HCT116 (cell line): ENCODE results near the gene PDLIM7. TPM values are rescaled to one million over a fixed set of nuclear protein-coding genes. Genes with fewer than 3 reads are reported as not detected.
A peak's percentile ranks its signal among the peaks of the same experiment; 100 is the strongest.

Source experiments
- ATAC-seq: fragments of 200-7000 bp; cut with Tn5 transposase; 2 replicates; pipeline ENCODE4 v1.9.1; 2020; ENCODE audit warnings: mild to moderate bottlenecking, moderate library complexity
- BruUV-seq: library from RNA; stranded (reverse); fragments of 400-500 nt; replicated peaks from 2 replicates; lab custom pipeline; 2021; lab: Mats Ljungman, UMichigan
- CTCF ChIA-PET: fragments of 300-600 bp; sonication (Branson Sonifier 250); formaldehyde crosslinking; loops from one replicate; lab custom pipeline; 2021; ENCODE audit warnings: antibody characterized with exemption; lab: Charles Lee
- POLR2A ChIA-PET: fragments of 300-600, 350-600 bp; sonication (Branson Sonifier 250); formaldehyde crosslinking; loops from one replicate; lab custom pipeline; 2021; ENCODE audit warnings: antibody characterized with exemption; lab: Charles Lee
- RAD21 ChIA-PET, 2 experiments: fragments of 300-600 bp; sonication (Branson Sonifier 250); formaldehyde crosslinking; loops; one replicate each; lab custom pipeline; 2023; ENCODE audit warnings: low total read pairs in 2 of 2; ENCODE audit not compliant: uncharacterized antibody in 2 of 2, unreplicated experiment in 2 of 2, low non-redundant PET in 1 of 2; lab: Charles Lee
- DNase-seq: peaks from one replicate; pipeline ENCODE4 v3.0.0-alpha.2; 2010; ENCODE audit warnings: low read depth, low spot score
- H2AFZ ChIP-seq: fragments of 200-600 bp; shearing (Covaris generic), sonication (generic); 2 replicates; pipeline ENCODE4 v1.6.1; 2017; ENCODE audit warnings: low read depth, mixed run types, mixed read lengths, antibody characterized with exemption, low read length; ENCODE audit not compliant: poor library complexity, severe bottlenecking
- H3K27ac ChIP-seq: 2 replicates; pipeline ENCODE4 v1.5.1; 2012; ENCODE audit warnings: low read depth, low read length
- H3K27me3 ChIP-seq: fragments of 200-600 bp; sonication (generic); 2 replicates; pipeline ENCODE4 v1.6.1; 2016; ENCODE audit warnings: mixed run types, low read length, mixed read lengths; ENCODE audit not compliant: insufficient read depth
- H3K36me3 ChIP-seq, 2 experiments: fragments of 200-500 bp in 1 of 2; fragments of 200-600 bp in 1 of 2; sonication (Bioruptor generic) in 1 of 2; sonication (generic) in 1 of 2; 2 replicates each; pipeline versions ENCODE4 v1.5.1 to v1.6.1; 2014 to 2016; ENCODE audit warnings: low read length in 2 of 2, inconsistent platforms in 1 of 2, mixed read lengths in 1 of 2, mixed run types in 1 of 2; ENCODE audit not compliant: insufficient read depth in 2 of 2, control insufficient read depth in 1 of 2
- H3K4me1 ChIP-seq, 2 experiments: fragments of 200-600 bp in 1 of 2; sonication (generic) in 1 of 2; 2 replicates each; pipeline versions ENCODE4 v1.5.1 to v1.6.1; 2012 to 2017; ENCODE audit warnings: low read length in 2 of 2, inconsistent platforms in 1 of 2, mild to moderate bottlenecking in 1 of 2, mixed read lengths in 1 of 2, mixed run types in 1 of 2, moderate library complexity in 1 of 2; ENCODE audit not compliant: insufficient read depth in 2 of 2, control insufficient read depth in 1 of 2
- H3K4me2 ChIP-seq: fragments of 200-600 bp; sonication (generic); 2 replicates; pipeline ENCODE4 v1.6.1; 2017; ENCODE audit warnings: mixed run types, low read length, mixed read lengths
- H3K4me3 ChIP-seq, 2 experiments: fragments of 200-600 bp in 1 of 2; sonication (generic) in 1 of 2; replicated peaks in 1 of 2; 2 replicates each; pipeline ENCODE4 v1.5.1; 2011 to 2016; ENCODE audit warnings: low read length in 2 of 2, control low read depth in 1 of 2, low read depth in 1 of 2, mild to moderate bottlenecking in 1 of 2, mixed read lengths in 1 of 2, mixed run types in 1 of 2
- H3K79me2 ChIP-seq: fragments of 200-600 bp; sonication (generic); 2 replicates; pipeline ENCODE4 v1.6.1; 2017; ENCODE audit warnings: mild to moderate bottlenecking, mixed run types, low read length, moderate library complexity, mixed read lengths; ENCODE audit not compliant: insufficient read depth
- H3K9ac ChIP-seq: fragments of 200-600 bp; sonication (generic); 2 replicates; pipeline ENCODE4 v1.6.1; 2016; ENCODE audit warnings: low read length, mixed read lengths
- H3K9me2 ChIP-seq: fragments of 200-600 bp; sonication (generic), shearing (Covaris generic); 2 replicates; pipeline ENCODE4 v1.6.1; 2017; ENCODE audit warnings: mixed run types, mild to moderate bottlenecking, moderate library complexity; ENCODE audit not compliant: insufficient read depth
- H3K9me3 ChIP-seq, 2 experiments: fragments of 200-500 bp in 1 of 2; fragments of 200-600 bp in 1 of 2; sonication (Bioruptor generic) in 1 of 2; sonication (generic) in 1 of 2; 2 replicates each; pipeline ENCODE4 v1.6.1; 2014 to 2017; ENCODE audit warnings: low read length in 2 of 2, mixed read lengths in 2 of 2, inconsistent platforms in 1 of 2, low read depth in 1 of 2, mild to moderate bottlenecking in 1 of 2, mixed run types in 1 of 2, moderate library complexity in 1 of 2; ENCODE audit not compliant: control insufficient read depth in 1 of 2, insufficient read depth in 1 of 2
- H4K20me1 ChIP-seq: fragments of 200-600 bp; sonication (generic), shearing (Covaris generic); 2 replicates; pipeline ENCODE4 v1.6.1; 2017; ENCODE audit warnings: mixed run types, mild to moderate bottlenecking, moderate library complexity; ENCODE audit not compliant: insufficient read depth
- EZH2 ChIP-seq: fragments of 200-600 bp; sonication (generic); IDR thresholded peaks from 2 replicates; pipeline ENCODE4 v1.6.1; 2017; ENCODE audit warnings: antibody characterized with exemption, mixed run types
- POLR2AphosphoS5 ChIP-seq: IDR thresholded peaks from 2 replicates; pipeline ENCODE4 v1.6.1; 2011; ENCODE audit warnings: mild to moderate bottlenecking, low read depth, low read length, moderate library complexity
- ZBTB33 ChIP-seq: IDR thresholded peaks from 2 replicates; pipeline ENCODE4 v1.6.1; 2011; ENCODE audit warnings: mild to moderate bottlenecking, low read length, moderate library complexity; ENCODE audit not compliant: insufficient replicate concordance; ENCODE audit errors: extremely low read depth
- ZFX ChIP-seq: fragments of 450-650 bp; IDR thresholded peaks from 2 replicates; pipeline ENCODE4 v1.6.1; 2017
- intact Hi-C: fragments of 100-400 bp; cut with micrococcal nuclease; formaldehyde crosslinking; loops from 2 replicates; pipeline ENCODE4 v1.10.0; 2022
- total RNA-seq: library from RNA; stranded (reverse); gene quantifications from one replicate; pipeline ENCODE4 v1.2.1, GENCODE V29; 2021; ENCODE audit not compliant: unreplicated experiment

Gene PDLIM7
- total RNA-seq, 1 experiment from 2014 or later: 153 TPM

- H2AFZ ChIP-seq: no peak overlapping the region
- H3K4me3 ChIP-seq: peak overlapping the region; percentile 88 to 89
- CTCF ChIA-PET: interaction anchor here (0.9 to 4.1 kb wide), 12 partner anchors 10 to 187 kb away, joined by 3 to 28 read pairs (median 6); partner anchors contain the start of gene PRR7
- H3K36me3 ChIP-seq: peaks cover 0 to 6% of the 10 kb centered on the region in 2 experiments; a peak in 2 of 4 replicates
- peak overlapping the region; percentile 99 for H3K4me2 ChIP-seq
- DNase-seq (peak; percentile 40), ATAC-seq (peak; percentile 48)
- intact Hi-C loops: loop anchor here (1.0 to 5.0 kb wide), 6 partner anchors 22 to 185 kb away; partner anchors contain the start of genes B4GALT7, MXD3 and PFN3
- TF ChIP-seq EZH2: no peak
- TF ChIP-seq POLR2AphosphoS5: peak; percentile 35; the same call in 1 of the 2 replicates
- TF ChIP-seq ZFX: 0 out of 2 replicates have a peak, but pooled peaks have one; percentile 26
- no peak for TF ChIP-seq ZBTB33
- RAD21 ChIA-PET: interaction anchor here (0.6 to 1.0 kb wide), 3 partner anchors 92 to 113 kb away, joined by 3 to 5 read pairs (median 3); no protein-coding TSS in a partner anchor
- H3K9ac ChIP-seq: peak overlapping the region; percentile 94
- POLR2A ChIA-PET: interaction anchor here (0.6 to 6.4 kb wide), 21 partner anchors 10 to 410 kb away, joined by 3 to 54 read pairs (median 4); partner anchors contain the start of genes DBN1, DDX41 and FGFR4
- peaks cover 7% of the 10 kb centered on the region; the same call in 1 of the 2 replicates for H4K20me1 ChIP-seq
- no peaks in the 10 kb centered on the region for H3K9me2 ChIP-seq
- no peaks in the 10 kb centered on the region for H3K9me3 ChIP-seq
- H3K27ac ChIP-seq: peak overlapping the region; percentile 96
- H3K79me2 ChIP-seq: peaks cover 48% of the 10 kb centered on the region
- no peaks in the 10 kb centered on the region for H3K27me3 ChIP-seq
- H3K4me1 ChIP-seq: peaks cover 39 to 69% of the 10 kb centered on the region in 2 experiments
- no TSS peak for BruUV-seq
Observed at GRCh38 chr5:177496727-177497291, 595 bp downstream of the PDLIM7 start.
